Psoas muscle (tissue), 8 donors: ENCODE results near the gene PCED1B. TPM values are rescaled to one million over a fixed set of nuclear protein-coding genes. Genes with fewer than 3 reads are reported as not detected.

Experiments
- ATAC-seq, 4 donors: fragments of 200-7000 bp; cut with Tn5 transposase; one replicate each; pipeline ENCODE4 v1.9.1; 2020; ENCODE audit warnings: moderate library complexity in 3 of 4, mild to moderate bottlenecking in 2 of 4
- DNase-seq, 2 donors: peaks; one replicate each; pipeline ENCODE4 v3.0.0-alpha.2; 2020
- H3K27ac ChIP-seq: fragments of 200-600 bp; one replicate; pipeline ENCODE4 v1.8.0; 2022
- H3K27me3 ChIP-seq, 3 donors: fragments of 200-600 bp in 1 of 3; one replicate each; pipeline versions ENCODE4 v1.6.1 to v1.8.0; 2013 to 2022; ENCODE audit warnings: low read length in 2 of 3, mild to moderate bottlenecking in 2 of 3, moderate library complexity in 1 of 3; ENCODE audit not compliant: insufficient read depth in 3 of 3
- H3K36me3 ChIP-seq, 2 donors: fragments of 200-600 bp in 1 of 2; one replicate each; pipeline versions ENCODE4 v1.6.1 to v1.8.0; 2013 to 2022; ENCODE audit warnings: low read depth in 1 of 2, mild to moderate bottlenecking in 1 of 2, moderate library complexity in 1 of 2; ENCODE audit not compliant: insufficient read depth in 1 of 2
- H3K4me1 ChIP-seq: fragments of 200-600 bp; one replicate; pipeline ENCODE4 v1.8.0; 2022
- H3K4me3 ChIP-seq: fragments of 200-600 bp; one replicate; pipeline ENCODE4 v1.8.0; 2022; ENCODE audit warnings: mild to moderate bottlenecking
- H3K9me3 ChIP-seq: fragments of 200-600 bp; one replicate; pipeline ENCODE4 v1.8.0; 2022
- CTCF ChIP-seq: fragments of 200-600 bp; IDR thresholded peaks from one replicate; pipeline ENCODE4 v1.8.0; 2022; ENCODE audit warnings: antibody characterized with exemption
- WGBS, 3 donors: extraction: QIAGEN DNeasy Blood & Tissue Kit; methylation state at CpG; one replicate each; pipeline versions ENCODE4 v1.1.6 to v1.1.7; 2013; 5-methylcytosine and 5-hydroxymethylcytosine counted together
- intact Hi-C, 2 donors: fragments of 100-400 bp; cut with DNase I; formaldehyde crosslinking; loops; one replicate each; pipeline versions ENCODE4 v1.11.0 to v1.14.2; 2022
- polyA plus RNA-seq, 3 donors: library from polyadenylated mRNA; stranded (reverse); fragments of 200-250 nt; gene quantifications; one replicate each; pipeline ENCODE4 v1.2.3, GENCODE V29; 2013
- total RNA-seq, 4 donors: library from RNA; stranded (reverse); fragmentation: NEBNext Ultra II Directional in 2 of 4; extraction: Animal tissue kit (Norgen Biotek cat#: 25700) in 2 of 4; gene quantifications; one replicate each; pipeline versions ENCODE4 v1.2.1 to v1.2.4, GENCODE V29; 2021 to 2023
- donor health status: healthy with polysubstance abuse.
- donor health status: DM: no; HTN: no; CAD: no; lungs with moderate emphysema.
- donor health status: Bipolar disorder and iron deficiency.
- donor health status: healthy.
- donor health status: DM: yes; HTN: yes; CAD: no.
- donor health status: DM: no; HTN: no; CAD: no.
- donor health status: DM: no; HTN: no; CAD: no.
- donor health status: DM: yes; HTN: yes; CAD: no.

PCED1B gene
- total and polyA plus RNA-seq, 7 donors = 0.18 to 1.2 (median 0.38) TPM

- Histone ChIP-seq H3K4me3 (no peak overlapping the region), H3K27me3 (no peaks in the 10 kb centered on the region), H3K9me3 (no peaks in the 10 kb centered on the region), H3K4me1 (no peaks in the 10 kb centered on the region), H3K27ac (no peak overlapping the region), H3K36me3 (no peaks in the 10 kb centered on the region)
- DNase-seq (no peak), ATAC-seq (no peak)
- TF ChIP-seq CTCF = no peak
- 81% methylated on average over 3 of the region's 3 CpGs for WGBS, 3 donors
- intact Hi-C loops = no loop called here
Observed at GRCh38 chr12:47190271-47190750, 110.9 kb downstream of the PCED1B start.

DNA sequence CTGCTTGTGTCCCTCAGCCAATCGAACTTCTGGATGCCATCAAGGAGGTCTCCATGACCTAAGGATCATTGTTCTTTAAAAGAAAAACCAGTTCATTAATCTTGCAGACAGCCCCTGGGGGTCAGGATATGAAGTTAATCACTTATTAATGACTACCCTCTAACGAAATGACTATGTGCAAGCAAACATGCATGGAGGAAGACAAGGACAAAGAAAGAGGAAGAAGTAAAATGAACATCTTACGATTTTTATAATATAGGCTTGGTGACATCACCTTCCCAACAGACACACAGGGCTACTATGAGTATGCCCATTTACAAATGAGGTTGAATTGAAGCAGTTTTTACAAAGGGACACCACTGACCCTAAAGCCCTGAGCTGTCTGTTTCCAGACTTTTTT lies 111.5 kb downstream of the PCED1B start:
- H3K36me3 ChIP-seq = no peaks in the 10 kb centered on the region
- intact Hi-C loops = no loop called here
- ATAC-seq (no peak), DNase-seq (no peak)
- H3K27me3 ChIP-seq = no peaks in the 10 kb centered on the region
- 36 to 58% (median 44%) methylated on average over 3 of the region's 3 CpGs for WGBS, 3 donors
- no peak overlapping the region for H3K27ac ChIP-seq
- no peak overlapping the region for H3K4me3 ChIP-seq
- TF ChIP-seq CTCF = no peak
- no peaks in the 10 kb centered on the region for H3K9me3 ChIP-seq
- no peaks in the 10 kb centered on the region for H3K4me1 ChIP-seq

DNA sequence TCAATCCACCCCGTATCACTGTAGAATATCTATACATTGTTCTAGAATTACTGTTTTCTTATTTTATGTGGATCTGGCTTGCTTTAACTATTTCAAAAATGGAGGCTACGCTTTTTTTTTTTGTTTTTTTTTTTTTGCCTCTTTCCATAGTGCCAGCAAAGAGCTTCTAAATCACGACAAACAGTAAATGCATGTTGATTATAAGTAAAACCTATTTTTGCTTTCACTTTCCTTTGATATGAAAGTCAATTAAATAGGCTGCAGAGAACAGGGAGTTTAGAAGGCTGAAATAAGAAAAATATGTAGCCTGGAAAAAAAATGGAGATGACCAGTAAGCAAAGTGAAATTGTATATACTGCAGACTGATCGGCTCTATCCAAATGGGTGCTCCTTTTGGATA lies 112.6 kb downstream of the PCED1B start:
- intact Hi-C loops = no loop called here
- H3K36me3 ChIP-seq = no peaks in the 10 kb centered on the region
- no peaks in the 10 kb centered on the region for H3K4me1 ChIP-seq
- H3K4me3 ChIP-seq = no peak overlapping the region
- DNase-seq = no peak
- no peaks in the 10 kb centered on the region for H3K27me3 ChIP-seq
- no peak overlapping the region for H3K27ac ChIP-seq
- no peaks in the 10 kb centered on the region for H3K9me3 ChIP-seq
- ATAC-seq = no peak
- WGBS, 3 donors = 78 to 82% (median 81%) methylated on average over 4 of the region's 4 CpGs
- TF ChIP-seq CTCF = no peak

DNA sequence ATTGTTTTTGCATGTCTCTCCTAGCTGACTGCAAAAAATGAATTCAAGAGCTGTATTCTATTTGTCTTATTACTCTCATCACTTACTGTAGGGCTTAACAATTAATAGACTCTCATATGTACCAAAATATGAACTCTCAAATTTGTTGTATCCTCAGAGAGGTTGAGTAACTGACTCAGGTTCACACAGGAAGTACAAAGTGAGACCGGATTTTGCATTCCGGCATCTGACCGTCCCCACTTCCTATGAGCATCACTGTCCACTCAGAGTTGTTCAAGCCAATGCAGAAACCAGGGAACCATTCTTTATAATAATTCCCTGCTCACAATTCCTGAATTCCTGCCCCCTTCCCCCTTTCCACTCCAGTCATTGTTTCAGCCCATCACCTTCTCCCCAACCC lies 113.6 kb downstream of the PCED1B start:
- WGBS, 3 donors = 69 to 79% (median 77%) methylated on average over 3 of the region's 3 CpGs
- H3K27ac ChIP-seq = no peak overlapping the region
- no peak for ATAC-seq

More for the DNA sequence above, 113.6 kb downstream of the PCED1B start:
- H3K4me1 ChIP-seq = no peaks in the 10 kb centered on the region
- H3K36me3 ChIP-seq = no peaks in the 10 kb centered on the region
- no peaks in the 10 kb centered on the region for H3K27me3 ChIP-seq
- H3K4me3 ChIP-seq = no peak overlapping the region
- intact Hi-C loops = no loop called here
- DNase-seq = no peak
- no peaks in the 10 kb centered on the region for H3K9me3 ChIP-seq
- no peak for TF ChIP-seq CTCF
